GM21381 (cell line): Measurements from ENCODE around the gene PRMT7.

Experiments used
- ATAC-seq: cut with Tn5 transposase; IDR thresholded peaks from one replicate; pipeline ENCODE4 v1.9.1; 2021; ENCODE audit warnings: mild to moderate bottlenecking, moderate library complexity; ENCODE audit not compliant: unreplicated experiment

PRMT7 gene

DNA sequence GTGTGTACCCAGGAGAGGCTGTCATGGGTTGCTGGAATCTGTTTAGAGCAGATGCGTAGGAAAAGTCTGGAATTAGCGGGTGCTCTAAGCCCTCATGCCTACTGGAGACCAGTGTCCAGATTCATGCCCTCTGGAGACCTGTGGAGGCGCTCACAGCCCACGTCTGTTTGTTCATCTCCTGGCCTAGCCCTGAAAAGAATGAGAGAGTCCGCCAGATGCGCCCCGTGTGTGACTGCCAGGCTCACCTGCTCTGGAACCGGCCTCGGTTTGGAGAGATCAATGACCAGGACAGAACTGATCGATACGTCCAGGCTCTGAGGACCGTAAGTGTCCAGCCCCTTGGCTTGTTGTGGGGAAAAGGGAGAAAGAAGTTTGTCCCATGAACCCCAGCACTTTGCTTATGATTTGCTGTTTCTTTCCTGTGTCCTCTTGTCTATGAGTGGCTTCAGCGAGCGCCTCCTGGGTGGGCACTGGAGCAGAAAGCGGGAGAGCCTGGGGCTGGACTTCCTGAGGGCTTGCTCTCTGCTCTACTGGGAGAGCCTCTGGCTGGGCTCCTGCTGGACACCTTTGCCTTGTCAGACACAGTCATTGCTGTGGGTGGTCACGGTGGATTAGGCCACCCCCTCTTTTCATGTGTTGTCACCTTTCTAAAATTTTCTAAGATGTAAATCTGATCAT is 35.3 kb downstream of the PRMT7 start:
- no peak for ATAC-seq

DNA sequence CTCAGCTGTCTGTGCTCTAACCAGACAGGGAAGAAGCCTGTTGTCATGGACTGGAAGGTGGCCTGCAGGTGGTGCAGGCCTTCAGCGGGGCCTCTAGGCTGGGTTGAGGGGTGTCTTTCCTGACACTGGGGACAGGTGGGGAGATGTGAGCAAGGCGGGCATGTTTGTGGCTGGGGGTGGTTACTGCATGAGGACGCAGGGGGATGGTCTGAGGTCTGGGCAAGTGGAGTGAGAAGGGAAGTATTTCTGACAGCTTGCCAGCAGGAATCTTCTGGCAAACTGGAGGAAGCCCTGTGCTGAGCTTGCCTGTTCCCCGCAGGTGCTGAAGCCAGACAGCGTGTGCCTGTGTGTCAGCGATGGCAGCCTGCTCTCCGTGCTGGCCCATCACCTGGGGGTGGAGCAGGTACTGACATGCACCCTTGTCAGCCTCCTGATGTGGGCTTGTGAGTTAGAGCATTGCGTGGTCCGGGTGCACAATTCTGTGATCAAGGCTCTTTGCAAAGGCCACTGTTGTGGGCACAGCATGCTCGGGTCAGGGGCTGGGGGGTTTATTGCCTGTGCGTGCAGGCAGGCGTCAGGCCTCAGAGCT is 36.2 kb downstream of the PRMT7 start:
- ATAC-seq = no peak

DNA sequence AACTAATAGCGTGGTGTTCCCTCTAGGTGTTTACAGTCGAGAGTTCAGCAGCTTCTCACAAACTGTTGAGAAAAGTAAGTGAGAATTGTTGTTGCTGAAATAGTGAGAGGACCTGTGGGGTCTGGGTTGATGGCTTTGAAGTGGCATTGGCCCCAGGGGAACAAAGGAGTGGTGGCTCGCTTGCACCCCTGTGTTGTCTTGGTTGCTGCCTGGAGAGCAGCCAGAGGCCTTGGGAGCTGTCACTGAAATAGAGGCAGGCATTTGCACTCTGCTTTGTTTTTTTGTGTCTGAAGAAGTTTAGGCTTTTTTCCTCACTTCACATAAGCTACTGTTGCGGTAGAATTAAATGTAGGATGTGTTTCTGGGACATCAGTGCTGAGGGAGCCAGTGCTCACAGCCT is 36.8 kb downstream of the PRMT7 start:
- no peak for ATAC-seq

GRCh38 chr16:68348639-68349445 is 38.0 kb downstream of the PRMT7 start:
- no peak for ATAC-seq

GRCh38 chr16:68349838-68350410 is 39.1 kb downstream of the PRMT7 start:
- no peak for ATAC-seq

DNA sequence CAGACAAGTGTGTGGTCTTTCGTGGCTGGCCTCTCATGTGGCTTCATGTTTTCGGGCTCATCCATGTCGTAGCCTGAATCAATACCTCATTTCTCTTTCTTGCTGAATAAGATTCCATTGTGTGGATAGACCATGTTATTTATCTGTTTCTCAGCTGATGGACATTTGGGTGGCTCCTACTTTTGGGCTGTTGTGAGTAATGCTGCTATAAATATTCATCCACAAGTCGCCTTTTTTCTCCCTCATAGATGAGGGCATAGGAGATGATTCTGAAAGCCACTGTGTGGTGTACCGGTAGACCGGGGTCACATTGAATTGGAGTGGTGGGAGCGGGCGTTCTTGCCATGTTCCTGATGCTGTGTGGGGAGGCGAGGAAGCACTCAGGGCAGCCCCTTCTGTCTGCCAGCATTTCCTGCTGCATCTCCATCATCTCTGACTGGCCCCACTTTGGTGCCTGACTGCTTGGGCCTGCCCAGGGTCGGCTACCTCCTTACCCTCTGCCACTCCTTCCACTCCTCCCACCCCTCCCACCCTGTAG is 40.1 kb downstream of the PRMT7 start:
- ATAC-seq = no peak

DNA sequence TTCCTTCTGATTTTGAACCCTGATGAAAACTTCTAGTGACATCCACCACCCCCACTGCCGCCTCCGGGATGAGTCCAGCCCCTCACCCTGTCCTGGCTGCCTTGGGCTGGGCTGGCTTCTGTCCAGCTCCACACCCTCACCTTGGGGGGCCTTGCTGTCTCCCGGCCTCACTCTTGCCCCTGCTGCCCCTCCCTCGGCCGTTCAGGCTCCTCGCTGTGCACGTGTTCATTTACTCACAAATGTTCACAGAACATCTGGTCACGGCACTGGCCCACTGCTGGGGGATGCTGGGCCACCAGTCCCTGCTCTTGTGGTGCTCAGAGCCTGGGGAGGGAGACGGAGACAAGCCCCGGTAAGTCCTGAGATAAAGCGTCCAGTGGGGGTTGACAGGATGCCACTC is 40.6 kb downstream of the PRMT7 start:
- no peak for ATAC-seq

DNA sequence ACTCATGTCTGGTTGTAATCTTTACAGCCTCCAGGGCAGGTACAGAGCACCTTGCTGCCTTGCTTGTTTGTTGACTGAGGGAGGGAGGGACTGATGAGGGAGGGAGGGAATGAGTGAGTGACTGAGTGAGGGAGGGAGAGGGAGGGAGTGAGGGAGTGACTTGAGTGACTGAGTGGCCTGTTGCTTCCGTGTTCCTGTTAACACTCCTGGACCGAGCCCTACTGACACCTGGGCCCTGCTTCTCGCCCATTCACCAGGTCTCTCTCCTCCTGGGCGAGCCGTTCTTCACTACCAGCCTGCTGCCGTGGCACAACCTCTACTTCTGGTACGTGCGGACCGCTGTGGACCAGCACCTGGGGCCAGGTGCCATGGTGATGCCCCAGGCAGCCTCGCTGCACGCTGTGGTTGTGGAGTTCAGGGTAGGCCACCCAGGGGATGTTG is 41.2 kb downstream of the PRMT7 start:
- no peak for ATAC-seq

DNA sequence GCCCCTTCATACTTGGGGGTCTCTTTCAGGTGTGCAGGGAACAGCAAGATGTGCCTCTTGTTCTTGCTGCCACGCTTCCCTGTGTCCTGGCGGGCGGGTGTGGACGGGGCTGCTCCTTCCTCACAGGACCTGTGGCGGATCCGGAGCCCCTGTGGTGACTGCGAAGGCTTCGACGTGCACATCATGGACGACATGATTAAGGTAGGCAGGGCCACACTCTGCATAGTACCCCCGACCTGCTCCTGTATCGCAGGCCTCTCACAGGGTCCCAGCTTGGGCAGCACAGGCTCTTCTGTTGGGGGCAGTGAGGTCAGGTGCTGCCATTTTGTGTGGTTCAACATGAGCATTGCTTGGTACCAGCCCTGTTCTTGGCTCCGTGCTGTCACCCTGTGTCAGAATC is 42.5 kb downstream of the PRMT7 start:
- no peak for ATAC-seq

DNA sequence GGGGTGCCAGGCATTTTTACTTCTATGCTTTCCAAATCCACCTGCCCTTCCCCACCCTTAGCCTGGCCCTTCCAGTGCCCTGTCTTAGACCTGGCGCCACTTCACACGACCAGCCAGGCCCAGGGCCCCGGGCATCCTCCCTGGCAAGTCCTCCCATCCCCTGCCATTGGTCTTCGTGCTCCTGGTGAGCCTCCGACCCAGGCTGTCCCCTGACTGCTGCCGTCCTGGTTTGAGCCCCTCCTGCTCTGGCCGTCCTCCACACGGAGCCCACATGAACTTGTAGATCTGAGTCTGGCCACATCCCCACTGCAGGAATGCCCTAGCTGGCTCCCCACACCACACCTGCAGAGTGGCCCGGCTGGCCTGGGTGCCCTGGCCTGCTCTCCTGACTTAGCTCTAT is 44.0 kb downstream of the PRMT7 start:
- ATAC-seq = no peak

GRCh38 chr16:68355447-68356248 is 44.8 kb downstream of the PRMT7 start:
- ATAC-seq = no peak

GRCh38 chr16:68356249-68356918 is 45.6 kb downstream of the PRMT7 start:
- peak; percentile 79 for ATAC-seq

GRCh38 chr16:68356919-68357286 is 46.1 kb downstream of the PRMT7 start:
- ATAC-seq = no peak

DNA sequence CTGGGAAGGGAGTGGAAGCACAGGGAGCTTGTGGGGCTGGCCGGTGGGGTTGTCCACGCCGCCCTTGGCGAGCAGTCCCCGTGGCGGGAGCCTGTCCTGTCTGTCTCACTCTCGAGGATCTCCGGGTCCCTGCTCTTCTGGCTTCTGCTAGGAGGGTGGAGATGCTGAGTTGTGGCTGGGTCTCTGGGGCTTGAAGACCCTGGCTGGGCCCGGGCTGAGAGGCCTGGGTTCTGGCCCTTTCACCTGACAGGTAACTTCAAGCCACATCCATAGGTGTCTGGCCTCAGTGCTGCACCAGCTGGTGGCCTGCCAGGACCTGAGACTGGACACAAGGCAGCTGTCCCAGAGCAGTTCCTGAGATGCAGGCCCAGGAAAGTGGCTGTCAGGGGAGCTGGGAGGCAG is 46.7 kb downstream of the PRMT7 start:
- ATAC-seq = no peak

- ATAC-seq = no peak
Measured at GRCh38 chr16:68357923-68358322, 47.1 kb downstream of the PRMT7 start.

DNA sequence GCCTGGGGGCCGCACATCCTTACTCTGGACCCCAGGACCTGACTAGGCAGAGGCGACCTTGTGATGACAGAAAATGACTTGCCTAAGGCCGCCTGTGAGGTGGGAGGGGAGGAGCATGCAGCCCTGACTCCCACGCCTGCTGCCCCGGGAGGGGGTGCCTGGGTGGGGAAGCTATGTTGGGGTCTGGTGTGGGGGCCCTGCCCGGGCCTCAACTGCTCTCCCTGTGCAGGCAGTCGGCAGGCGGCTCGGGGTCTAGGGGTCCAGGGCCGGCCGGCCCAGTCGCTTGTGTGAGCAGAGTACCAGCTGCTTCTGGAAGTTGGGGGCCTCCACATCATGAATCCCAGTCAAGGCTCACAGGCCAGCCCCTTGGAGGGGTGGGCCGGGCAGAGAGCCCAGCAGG is 48.1 kb downstream of the PRMT7 start:
- ATAC-seq = no peak

GRCh38 chr16:68359398-68360191 is 48.8 kb downstream of the PRMT7 start:
- ATAC-seq = no peak

GRCh38 chr16:68360547-68360946 is 49.7 kb downstream of the PRMT7 start:
- no peak for ATAC-seq

GRCh38 chr16:68360956-68361355 is 50.1 kb downstream of the PRMT7 start:
- ATAC-seq = no peak
